ENCODE measurements around the gene C1QA.

DNA sequence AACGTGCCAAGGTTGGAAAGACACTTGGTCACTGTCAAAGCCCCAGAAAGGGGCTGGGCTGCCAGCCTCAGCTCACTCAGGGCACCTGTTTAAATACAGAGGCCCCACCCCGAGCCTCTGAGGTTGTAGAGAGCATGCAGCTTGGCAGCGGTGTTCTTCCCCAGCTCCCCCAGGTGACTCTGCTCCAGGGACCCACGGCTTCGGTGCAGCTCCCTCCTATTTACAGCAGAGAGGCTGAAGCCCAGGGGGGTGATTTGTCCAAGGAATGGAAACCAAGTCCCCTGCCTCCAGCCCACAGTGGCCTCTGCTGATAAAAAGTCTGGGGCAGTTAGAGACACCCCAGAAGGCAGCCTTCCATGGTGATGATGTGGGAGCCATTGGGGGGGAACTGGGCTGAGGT lies 9.1 kb upstream of the C1QA start:
- TF ChIP-seq, protein P1, sequence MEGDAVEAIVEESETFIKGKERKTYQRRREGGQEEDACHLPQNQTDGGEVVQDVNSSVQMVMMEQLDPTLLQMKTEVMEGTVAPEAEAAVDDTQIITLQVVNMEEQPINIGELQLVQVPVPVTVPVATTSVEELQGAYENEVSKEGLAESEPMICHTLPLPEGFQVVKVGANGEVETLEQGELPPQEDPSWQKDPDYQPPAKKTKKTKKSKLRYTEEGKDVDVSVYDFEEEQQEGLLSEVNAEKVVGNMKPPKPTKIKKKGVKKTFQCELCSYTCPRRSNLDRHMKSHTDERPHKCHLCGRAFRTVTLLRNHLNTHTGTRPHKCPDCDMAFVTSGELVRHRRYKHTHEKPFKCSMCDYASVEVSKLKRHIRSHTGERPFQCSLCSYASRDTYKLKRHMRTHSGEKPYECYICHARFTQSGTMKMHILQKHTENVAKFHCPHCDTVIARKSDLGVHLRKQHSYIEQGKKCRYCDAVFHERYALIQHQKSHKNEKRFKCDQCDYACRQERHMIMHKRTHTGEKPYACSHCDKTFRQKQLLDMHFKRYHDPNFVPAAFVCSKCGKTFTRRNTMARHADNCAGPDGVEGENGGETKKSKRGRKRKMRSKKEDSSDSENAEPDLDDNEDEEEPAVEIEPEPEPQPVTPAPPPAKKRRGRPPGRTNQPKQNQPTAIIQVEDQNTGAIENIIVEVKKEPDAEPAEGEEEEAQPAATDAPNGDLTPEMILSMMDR (IDR thresholded peaks at IDR 0.05) = no peak
- TF ChIP-seq, protein P2, sequence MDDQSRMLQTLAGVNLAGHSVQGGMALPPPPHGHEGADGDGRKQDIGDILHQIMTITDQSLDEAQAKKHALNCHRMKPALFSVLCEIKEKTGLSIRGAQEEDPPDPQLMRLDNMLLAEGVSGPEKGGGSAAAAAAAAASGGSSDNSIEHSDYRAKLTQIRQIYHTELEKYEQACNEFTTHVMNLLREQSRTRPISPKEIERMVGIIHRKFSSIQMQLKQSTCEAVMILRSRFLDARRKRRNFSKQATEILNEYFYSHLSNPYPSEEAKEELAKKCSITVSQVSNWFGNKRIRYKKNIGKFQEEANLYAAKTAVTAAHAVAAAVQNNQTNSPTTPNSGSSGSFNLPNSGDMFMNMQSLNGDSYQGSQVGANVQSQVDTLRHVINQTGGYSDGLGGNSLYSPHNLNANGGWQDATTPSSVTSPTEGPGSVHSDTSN (IDR thresholded peaks at IDR 0.05) = no peak
- TF ChIP-seq EZH2phosphoT487 (IDR thresholded peaks at IDR 0.05; ENCODE audit: borderline replicate concordance, low read depth) (no peak), TCF12 (IDR thresholded peaks at IDR 0.05) (no peak), FOXJ3 (CRISPR knock-in tag; IDR thresholded peaks at IDR 0.05) (no peak)
